GM12878 (cell line): ENCODE results near the gene SASH3.

Experiments used
- FOS ChIP-seq: IDR thresholded peaks from 3 replicates; pipeline ENCODE4 v1.6.1; 2011; ENCODE audit warnings: borderline replicate concordance; ENCODE audit not compliant: insufficient read length; ENCODE audit errors: extremely low read depth
- JUNB ChIP-seq: IDR thresholded peaks from 2 replicates; pipeline ENCODE4 v1.6.1; 2016; ENCODE audit warnings: antibody characterized with exemption, mild to moderate bottlenecking
- NFIC ChIP-seq: IDR thresholded peaks from 2 replicates; pipeline ENCODE4 v1.6.1; 2012; ENCODE audit warnings: low read depth, mild to moderate bottlenecking, inconsistent platforms, low read length, moderate library complexity
- NFYB ChIP-seq: IDR thresholded peaks from 2 replicates; pipeline ENCODE4 v1.6.1; 2011; ENCODE audit warnings: low read depth, mild to moderate bottlenecking, low read length, improper control_type of control experiment, moderate library complexity; ENCODE audit not compliant: insufficient read depth
- POLR2A ChIP-seq: IDR thresholded peaks from 2 replicates; pipeline ENCODE4 v1.6.1; 2011; ENCODE audit warnings: low read depth, mild to moderate bottlenecking, low read length
- RFX5 ChIP-seq: IDR thresholded peaks from 2 replicates; pipeline ENCODE4 v1.6.1; 2011; ENCODE audit warnings: low read depth, low read length, improper control_type of control experiment
- ZNF24 ChIP-seq: fragments of 450-650 bp; IDR thresholded peaks from 2 replicates; pipeline ENCODE4 v1.6.1; 2017; ENCODE audit warnings: antibody characterized with exemption, mild to moderate bottlenecking
- TF ChIP-seq, protein P1 (sequence below), 3 experiments: IDR thresholded peaks in 2 of 3; conservative IDR thresholded peaks in 1 of 3; 2 replicates each; pipeline ENCODE4 v1.5.1; 2011; ENCODE audit warnings: low read depth in 3 of 3, low read length in 3 of 3, mild to moderate bottlenecking in 3 of 3, control low read depth in 2 of 3, moderate library complexity in 2 of 3, inconsistent platforms in 1 of 3, mixed read lengths in 1 of 3; ENCODE audit not compliant: control insufficient read depth in 2 of 3, insufficient read depth in 1 of 3; ENCODE audit errors: extremely low read depth in 1 of 3
- TF ChIP-seq, protein P2 (sequence below): IDR thresholded peaks from 2 replicates; pipeline ENCODE4 v1.6.1; 2012; ENCODE audit warnings: low read length, inconsistent platforms

DNA sequence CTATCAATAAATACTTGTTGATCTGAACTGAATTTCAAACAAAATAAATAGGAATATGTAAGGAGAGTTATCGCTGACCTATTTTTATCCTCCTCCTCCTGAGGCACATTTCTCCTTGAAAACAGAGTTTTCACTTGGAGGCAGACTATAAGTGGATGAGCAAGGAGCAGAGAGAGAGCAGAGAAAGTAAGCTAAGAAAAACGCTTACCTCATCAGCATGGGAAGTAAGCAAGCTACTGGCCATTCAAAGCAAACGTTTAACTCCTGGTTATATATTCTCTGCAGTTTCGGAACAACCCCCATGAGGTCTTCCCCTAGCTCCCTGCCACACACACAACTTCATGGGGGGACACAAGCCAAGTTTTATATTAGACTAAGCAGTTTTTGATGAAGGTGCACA is 50.7 kb downstream of the SASH3 start:
- TF ChIP-seq, protein P1, sequence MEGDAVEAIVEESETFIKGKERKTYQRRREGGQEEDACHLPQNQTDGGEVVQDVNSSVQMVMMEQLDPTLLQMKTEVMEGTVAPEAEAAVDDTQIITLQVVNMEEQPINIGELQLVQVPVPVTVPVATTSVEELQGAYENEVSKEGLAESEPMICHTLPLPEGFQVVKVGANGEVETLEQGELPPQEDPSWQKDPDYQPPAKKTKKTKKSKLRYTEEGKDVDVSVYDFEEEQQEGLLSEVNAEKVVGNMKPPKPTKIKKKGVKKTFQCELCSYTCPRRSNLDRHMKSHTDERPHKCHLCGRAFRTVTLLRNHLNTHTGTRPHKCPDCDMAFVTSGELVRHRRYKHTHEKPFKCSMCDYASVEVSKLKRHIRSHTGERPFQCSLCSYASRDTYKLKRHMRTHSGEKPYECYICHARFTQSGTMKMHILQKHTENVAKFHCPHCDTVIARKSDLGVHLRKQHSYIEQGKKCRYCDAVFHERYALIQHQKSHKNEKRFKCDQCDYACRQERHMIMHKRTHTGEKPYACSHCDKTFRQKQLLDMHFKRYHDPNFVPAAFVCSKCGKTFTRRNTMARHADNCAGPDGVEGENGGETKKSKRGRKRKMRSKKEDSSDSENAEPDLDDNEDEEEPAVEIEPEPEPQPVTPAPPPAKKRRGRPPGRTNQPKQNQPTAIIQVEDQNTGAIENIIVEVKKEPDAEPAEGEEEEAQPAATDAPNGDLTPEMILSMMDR (IDR thresholded peaks at IDR 0.05 in 2 of 3, conservative IDR thresholded peaks at IDR 0.05 in 1 of 3; ENCODE audit: control insufficient read depth in 2 of 3, extremely low read depth in 1 of 3, insufficient read depth in 1 of 3, low read depth in 3 of 3, low read length in 3 of 3), result no peak
- TF ChIP-seq FOS (no peak), RFX5 (no peak), POLR2A (no peak), NFIC (no peak), JUNB (no peak), ZNF24 (no peak), NFYB (no peak)
- TF ChIP-seq, protein P2, sequence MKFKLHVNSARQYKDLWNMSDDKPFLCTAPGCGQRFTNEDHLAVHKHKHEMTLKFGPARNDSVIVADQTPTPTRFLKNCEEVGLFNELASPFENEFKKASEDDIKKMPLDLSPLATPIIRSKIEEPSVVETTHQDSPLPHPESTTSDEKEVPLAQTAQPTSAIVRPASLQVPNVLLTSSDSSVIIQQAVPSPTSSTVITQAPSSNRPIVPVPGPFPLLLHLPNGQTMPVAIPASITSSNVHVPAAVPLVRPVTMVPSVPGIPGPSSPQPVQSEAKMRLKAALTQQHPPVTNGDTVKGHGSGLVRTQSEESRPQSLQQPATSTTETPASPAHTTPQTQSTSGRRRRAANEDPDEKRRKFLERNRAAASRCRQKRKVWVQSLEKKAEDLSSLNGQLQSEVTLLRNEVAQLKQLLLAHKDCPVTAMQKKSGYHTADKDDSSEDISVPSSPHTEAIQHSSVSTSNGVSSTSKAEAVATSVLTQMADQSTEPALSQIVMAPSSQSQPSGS, result no peak
